PC-3 (cell line): Measurements from ENCODE around the gene HFM1. TPM values are rescaled to one million over a fixed set of nuclear protein-coding genes. Genes with fewer than 3 reads are reported as not detected.

Experiments used
- ATAC-seq: fragments of 200-7000 bp; cut with Tn5 transposase; 2 replicates; pipeline ENCODE4 v1.9.1; 2020; ENCODE audit warnings: mild to moderate bottlenecking, moderate library complexity
- BruUV-seq: library from RNA; stranded (reverse); fragments of 400-500 nt; replicated peaks from 2 replicates; lab custom pipeline; 2021; lab: Mats Ljungman, UMichigan
- CTCF ChIA-PET: fragments of 300-600 bp; sonication (Branson Sonifier 250); formaldehyde crosslinking; loops from one replicate; lab custom pipeline; 2022; ENCODE audit warnings: antibody characterized with exemption; lab: Charles Lee
- POLR2A ChIA-PET: fragments of 300-600 bp; sonication (Branson Sonifier 250); formaldehyde crosslinking; loops from one replicate; lab custom pipeline; 2022; ENCODE audit warnings: antibody characterized with exemption; ENCODE audit not compliant: unreplicated experiment; lab: Charles Lee
- DNase-seq: peaks from one replicate; pipeline ENCODE4 v3.0.0-alpha.2; 2015
- H2AFZ ChIP-seq: fragments of 300-600 bp; sonication (generic); 2 replicates; pipeline ENCODE4 v1.6.0; 2016; ENCODE audit warnings: antibody characterized with exemption, low read length
- H3F3A ChIP-seq: fragments of 300-600 bp; sonication (generic); one replicate; pipeline ENCODE4 v1.6.0; 2017; ENCODE audit warnings: antibody characterized with exemption, low read length, control low read depth, mild to moderate bottlenecking; ENCODE audit not compliant: unreplicated experiment
- H3K27ac ChIP-seq: fragments of 300-600 bp; sonication (generic); 2 replicates; pipeline ENCODE4 v1.5.1; 2016; ENCODE audit warnings: mild to moderate bottlenecking, low read length
- H3K27me3 ChIP-seq: fragments of 300-600 bp; sonication (generic); 2 replicates; pipeline ENCODE4 v1.6.1; 2016; ENCODE audit warnings: low read length, mixed read lengths
- H3K36me3 ChIP-seq: fragments of 300-600 bp; sonication (generic); 2 replicates; pipeline ENCODE4 v1.6.1; 2016; ENCODE audit warnings: low read depth, mixed run types, low read length, mixed read lengths
- H3K4me1 ChIP-seq: fragments of 300-600 bp; sonication (generic); 2 replicates; pipeline ENCODE4 v1.5.1; 2016; ENCODE audit warnings: low read length; ENCODE audit not compliant: insufficient read depth
- H3K4me2 ChIP-seq: fragments of 300-600 bp; sonication (generic); 2 replicates; pipeline ENCODE4 v1.6.0; 2016; ENCODE audit warnings: low read length
- H3K4me3 ChIP-seq: fragments of 300-600 bp; sonication (generic); 2 replicates; pipeline ENCODE4 v1.5.1; 2016; ENCODE audit warnings: mild to moderate bottlenecking, low read length, mixed read lengths
- H3K79me2 ChIP-seq: fragments of 300-600 bp; sonication (generic); 2 replicates; pipeline ENCODE4 v1.6.1; 2017; ENCODE audit warnings: low read length, mixed read lengths
- H3K9ac ChIP-seq: fragments of 300-600 bp; sonication (generic); 2 replicates; pipeline ENCODE4 v1.6.0; 2016; ENCODE audit warnings: mild to moderate bottlenecking, low read length
- H3K9me2 ChIP-seq: fragments of 300-600 bp; sonication (generic); replicated peaks from 2 replicates; pipeline ENCODE4 v1.6.1; 2016; ENCODE audit warnings: mixed run types, low read length, mixed read lengths
- H3K9me3 ChIP-seq: fragments of 300-600 bp; sonication (generic); 2 replicates; pipeline ENCODE4 v1.6.1; 2016; ENCODE audit warnings: low read length, mixed read lengths
- H4K20me1 ChIP-seq: fragments of 300-600 bp; sonication (generic); 2 replicates; pipeline ENCODE4 v1.6.1; 2016; ENCODE audit warnings: low read length, mixed read lengths
- EZH2 ChIP-seq: fragments of 300-600 bp; sonication (generic); IDR thresholded peaks from one replicate; pipeline ENCODE4 v1.6.1; 2017; ENCODE audit warnings: antibody characterized with exemption, mild to moderate bottlenecking, low read length; ENCODE audit not compliant: unreplicated experiment
- EZH2phosphoT487 ChIP-seq: fragments of 300-600 bp; sonication (generic); IDR thresholded peaks from 2 replicates; pipeline ENCODE4 v1.6.1; 2018; ENCODE audit warnings: mild to moderate bottlenecking, antibody characterized with exemption, low read length, borderline replicate concordance
- intact Hi-C: fragments of 100-400 bp; cut with micrococcal nuclease; formaldehyde crosslinking; loops from 2 replicates; pipeline ENCODE4 v1.9.0; 2023
- total RNA-seq: library from RNA; depleted of rRNA; stranded (reverse); fragments of >200 nt; gene quantifications from 2 replicates; pipeline ENCODE4 v1.2.3, GENCODE V29; 2014
- TF ChIP-seq, protein P1 (sequence below): fragments of 300-600 bp; sonication (generic); conservative IDR thresholded peaks from 2 replicates; pipeline ENCODE4 v1.5.1; 2017; ENCODE audit warnings: antibody characterized with exemption, low read depth, mild to moderate bottlenecking, low read length

Gene HFM1
- total RNA-seq, 1 experiment from 2014 or later = not detected

DNA sequence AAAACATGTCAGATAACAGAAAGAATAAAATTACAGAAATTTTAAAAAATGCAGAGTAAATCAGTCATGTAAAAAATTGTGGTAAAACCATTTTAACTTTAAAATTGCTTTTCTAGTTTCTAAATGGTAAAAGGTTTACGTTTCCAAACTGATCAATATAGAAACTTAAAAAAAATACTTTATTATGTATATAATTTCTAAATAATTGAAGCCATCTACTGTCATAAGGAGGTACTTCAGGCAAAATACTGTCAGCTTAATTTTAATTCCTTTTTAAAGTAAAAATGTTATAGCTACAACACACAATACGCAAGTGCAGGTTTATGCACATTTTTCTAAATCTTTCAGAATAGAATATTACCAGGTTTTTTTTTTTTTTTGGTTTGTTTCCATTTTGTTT lies 159.9 kb downstream of the HFM1 start:
- Histone ChIP-seq H4K20me1 (no peaks in the 10 kb centered on the region), H3K36me3 (no peaks in the 10 kb centered on the region), H3K79me2 (no peaks in the 10 kb centered on the region), H3K9me3 (no peaks in the 10 kb centered on the region), H3K27ac (no peak overlapping the region), H3F3A (no peaks in the 10 kb centered on the region), H3K27me3 (peaks cover 11% of the 10 kb centered on the region), H2AFZ (no peak overlapping the region), H3K4me1 (no peaks in the 10 kb centered on the region), H3K9me2 (no peaks in the 10 kb centered on the region), H3K9ac (no peak overlapping the region), H3K4me3 (no peak overlapping the region), H3K4me2 (no peak overlapping the region)
- CTCF ChIA-PET = interaction anchor here (0.5 to 1.8 kb wide), 2 partner anchors 78 to 256 kb away, joined by 4 to 6 read pairs; partner anchors contain the start of gene CDC7
- POLR2A ChIA-PET = interaction anchor here (0.5 kb wide), 1 partner anchor 224 kb away, joined by 5 read pairs; no protein-coding TSS in a partner anchor
- DNase-seq = no peak
- intact Hi-C loops = no loop called here
- no TSS peak for BruUV-seq
- no peak for ATAC-seq
- TF ChIP-seq EZH2phosphoT487 (no peak), EZH2 (no peak)
- TF ChIP-seq, protein P1, sequence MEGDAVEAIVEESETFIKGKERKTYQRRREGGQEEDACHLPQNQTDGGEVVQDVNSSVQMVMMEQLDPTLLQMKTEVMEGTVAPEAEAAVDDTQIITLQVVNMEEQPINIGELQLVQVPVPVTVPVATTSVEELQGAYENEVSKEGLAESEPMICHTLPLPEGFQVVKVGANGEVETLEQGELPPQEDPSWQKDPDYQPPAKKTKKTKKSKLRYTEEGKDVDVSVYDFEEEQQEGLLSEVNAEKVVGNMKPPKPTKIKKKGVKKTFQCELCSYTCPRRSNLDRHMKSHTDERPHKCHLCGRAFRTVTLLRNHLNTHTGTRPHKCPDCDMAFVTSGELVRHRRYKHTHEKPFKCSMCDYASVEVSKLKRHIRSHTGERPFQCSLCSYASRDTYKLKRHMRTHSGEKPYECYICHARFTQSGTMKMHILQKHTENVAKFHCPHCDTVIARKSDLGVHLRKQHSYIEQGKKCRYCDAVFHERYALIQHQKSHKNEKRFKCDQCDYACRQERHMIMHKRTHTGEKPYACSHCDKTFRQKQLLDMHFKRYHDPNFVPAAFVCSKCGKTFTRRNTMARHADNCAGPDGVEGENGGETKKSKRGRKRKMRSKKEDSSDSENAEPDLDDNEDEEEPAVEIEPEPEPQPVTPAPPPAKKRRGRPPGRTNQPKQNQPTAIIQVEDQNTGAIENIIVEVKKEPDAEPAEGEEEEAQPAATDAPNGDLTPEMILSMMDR = peak; percentile 23; the same call in 1 of the 2 replicates

DNA sequence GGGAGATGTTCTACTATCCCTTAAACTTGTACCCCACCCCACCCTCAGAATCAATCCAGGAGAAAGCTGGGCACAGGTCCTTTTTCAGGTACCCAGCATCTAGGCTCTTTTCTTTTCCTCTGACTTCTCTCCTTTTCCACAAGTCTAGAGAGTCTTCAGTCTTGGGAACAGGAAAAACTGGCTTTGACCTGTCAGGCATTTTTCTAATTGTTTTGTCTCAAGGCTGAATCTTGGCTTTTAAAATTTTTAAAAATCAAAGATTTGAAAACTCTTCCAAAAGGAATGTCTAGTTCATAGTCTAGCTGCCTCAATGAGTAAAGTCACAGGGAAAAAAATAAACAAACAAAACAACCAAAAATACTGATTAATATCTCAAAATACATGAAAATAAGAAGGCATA lies 161.5 kb downstream of the HFM1 start:
- no peaks in the 10 kb centered on the region for H3K9me2 ChIP-seq
- intact Hi-C loops = no loop called here
- H3K36me3 ChIP-seq = no peaks in the 10 kb centered on the region
- ChIA-PET POLR2A (no interaction called here), CTCF (no interaction called here)
- H3K9me3 ChIP-seq = no peaks in the 10 kb centered on the region
- no peaks in the 10 kb centered on the region for H4K20me1 ChIP-seq
- TF ChIP-seq EZH2 = no peak
- TF ChIP-seq, protein P1 = no peak
- no peak for TF ChIP-seq EZH2phosphoT487
- no peak overlapping the region for H3K9ac ChIP-seq
- no peak overlapping the region for H3K4me2 ChIP-seq
- no peaks in the 10 kb centered on the region for H3F3A ChIP-seq
- no peak overlapping the region for H3K4me3 ChIP-seq
- DNase-seq (no peak), ATAC-seq (no peak)
- H2AFZ ChIP-seq = no peak overlapping the region
- no peaks in the 10 kb centered on the region for H3K79me2 ChIP-seq
- no TSS peak for BruUV-seq
- H3K4me1 ChIP-seq = no peaks in the 10 kb centered on the region
- peaks cover 16% of the 10 kb centered on the region for H3K27me3 ChIP-seq
- no peak overlapping the region for H3K27ac ChIP-seq

DNA sequence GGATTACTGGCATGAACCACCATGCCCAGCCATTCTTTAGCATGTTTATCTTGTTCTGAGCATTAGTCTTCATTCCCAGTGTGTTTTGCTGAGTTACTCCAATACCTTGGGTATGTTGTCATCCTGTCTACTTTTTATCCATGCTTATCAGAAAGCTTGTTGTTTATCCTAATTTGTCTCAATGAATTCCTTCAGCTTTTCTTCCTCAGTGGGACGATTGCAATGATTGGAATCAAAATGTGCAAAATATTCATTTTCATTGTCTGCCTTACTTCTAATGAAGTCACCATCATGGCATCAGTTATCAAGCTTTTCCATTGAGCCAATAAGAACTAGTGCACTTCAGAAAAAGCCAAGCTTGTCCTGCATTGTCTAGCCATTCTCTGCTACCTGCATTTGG lies 170.5 kb downstream of the HFM1 start:
- Histone ChIP-seq H3K36me3 (no peaks in the 10 kb centered on the region), H3K9ac (no peak overlapping the region), H3F3A (no peaks in the 10 kb centered on the region), H3K79me2 (no peaks in the 10 kb centered on the region), H3K9me2 (no peaks in the 10 kb centered on the region), H2AFZ (no peak overlapping the region), H3K4me1 (no peaks in the 10 kb centered on the region), H3K4me3 (no peak overlapping the region), H3K9me3 (no peaks in the 10 kb centered on the region), H3K27me3 (peaks cover 45% of the 10 kb centered on the region), H3K27ac (no peak overlapping the region), H4K20me1 (no peaks in the 10 kb centered on the region), H3K4me2 (no peak overlapping the region)
- BruUV-seq = no TSS peak
- intact Hi-C loops = no loop called here
- TF ChIP-seq, protein P1 = no peak
- TF ChIP-seq EZH2 (no peak), EZH2phosphoT487 (no peak)
- ChIA-PET CTCF (no interaction called here), POLR2A (no interaction called here)
- no peak for ATAC-seq
- DNase-seq = no peak
